OCI-LY7 (cell line): Measurements from ENCODE around the gene PHKB. TPM values are rescaled to one million over a fixed set of nuclear protein-coding genes. Genes with fewer than 3 reads are reported as not detected.

Source experiments
- BruUV-seq: library from RNA; stranded (reverse); fragments of 400-500 nt; replicated peaks from 2 replicates; lab custom pipeline; 2021; lab: Mats Ljungman, UMichigan
- CTCF ChIA-PET: fragments of 300-600 bp; sonication (Branson Sonifier 250); formaldehyde crosslinking; loops from one replicate; lab custom pipeline; 2022; ENCODE audit warnings: antibody characterized with exemption; ENCODE audit not compliant: unreplicated experiment; lab: Charles Lee
- POLR2A ChIA-PET: fragments of 300-600 bp; sonication (Branson Sonifier 250); formaldehyde crosslinking; loops from one replicate; lab custom pipeline; 2022; ENCODE audit warnings: antibody characterized with exemption; lab: Charles Lee
- DNase-seq: peaks from one replicate; pipeline ENCODE4 v3.0.0-alpha.2; 2015; ENCODE audit warnings: low spot score
- H2AFZ ChIP-seq: fragments of 200-600 bp; sonication (generic), shearing (Covaris generic); 2 replicates; pipeline ENCODE4 v1.6.1; 2014; ENCODE audit warnings: mild to moderate bottlenecking, antibody characterized with exemption, low read length, moderate library complexity
- H3K27ac ChIP-seq: fragments of 200-600 bp; sonication (generic); 2 replicates; pipeline ENCODE4 v1.5.1; 2014; ENCODE audit warnings: mixed run types, low read depth, mild to moderate bottlenecking, moderate library complexity, low read length, inconsistent platforms; ENCODE audit not compliant: poor library complexity, severe bottlenecking
- H3K36me3 ChIP-seq: fragments of 200-600 bp; sonication (generic); 2 replicates; pipeline ENCODE4 v1.6.1; 2014; ENCODE audit warnings: mild to moderate bottlenecking, antibody characterized with exemption, low read length, moderate library complexity, mixed read lengths; ENCODE audit not compliant: insufficient read depth
- H3K4me1 ChIP-seq: fragments of 200-600 bp; sonication (generic); 2 replicates; pipeline ENCODE4 v1.5.1; 2014; ENCODE audit warnings: mild to moderate bottlenecking, low read length; ENCODE audit not compliant: insufficient read depth, poor library complexity, severe bottlenecking
- H3K4me2 ChIP-seq: fragments of 200-600 bp; sonication (generic); 2 replicates; pipeline ENCODE4 v1.6.1; 2014; ENCODE audit warnings: mild to moderate bottlenecking, low read length
- H3K4me3 ChIP-seq: fragments of 200-600 bp; sonication (generic); 2 replicates; pipeline ENCODE4 v1.5.1; 2014; ENCODE audit warnings: mild to moderate bottlenecking, low read depth, low read length; ENCODE audit not compliant: poor library complexity, severe bottlenecking
- H3K79me2 ChIP-seq: fragments of 200-600 bp; sonication (generic); 2 replicates; pipeline ENCODE4 v1.6.1; 2016; ENCODE audit warnings: low read depth, mild to moderate bottlenecking, low read length, moderate library complexity, mixed read lengths; ENCODE audit not compliant: insufficient read depth
- H3K9me2 ChIP-seq: fragments of 200-600 bp; sonication (generic); 2 replicates; pipeline ENCODE4 v1.6.1; 2016; ENCODE audit warnings: mild to moderate bottlenecking, low read length, mixed read lengths; ENCODE audit not compliant: insufficient read depth
- H3K9me3 ChIP-seq: fragments of 200-600 bp; sonication (generic); 2 replicates; pipeline ENCODE4 v1.6.1; 2014; ENCODE audit warnings: mild to moderate bottlenecking, mixed run types, low read length, mixed read lengths
- H4K20me1 ChIP-seq: fragments of 200-600 bp; sonication (generic); 2 replicates; pipeline ENCODE4 v1.6.1; 2014; ENCODE audit warnings: mild to moderate bottlenecking, antibody characterized with exemption, low read length, moderate library complexity, mixed read lengths; ENCODE audit not compliant: insufficient read depth
- EZH2phosphoT487 ChIP-seq: fragments of 200-600 bp; sonication (generic); IDR thresholded peaks from 2 replicates; pipeline ENCODE4 v1.6.1; 2018; ENCODE audit warnings: low read depth, borderline replicate concordance, mild to moderate bottlenecking, mixed run types, antibody characterized with exemption, low read length, moderate library complexity, mixed read lengths
- intact Hi-C: fragments of 100-400 bp; cut with micrococcal nuclease; formaldehyde crosslinking; loops from one replicate; pipeline ENCODE4 v1.10.0; 2022; ENCODE audit not compliant: unreplicated experiment
- total RNA-seq, 2 experiments: library from RNA; depleted of rRNA in 1 of 2; stranded (reverse); fragments of >200 nt in 1 of 2; shearing (Covaris generic) in 1 of 2; gene quantifications; 2 replicates each; pipeline ENCODE4 v1.2.3, GENCODE V29; 2014 to 2022
- TF ChIP-seq, protein P1 (sequence below): fragments of 200-600 bp; sonication (generic); conservative IDR thresholded peaks from 2 replicates; pipeline ENCODE4 v1.5.1; 2014; ENCODE audit warnings: mild to moderate bottlenecking, antibody characterized with exemption, low read length, moderate library complexity, mixed read lengths

The PHKB gene
- total RNA-seq, 2 experiments from 2014 or later, result 56.9 to 93.1 TPM

DNA sequence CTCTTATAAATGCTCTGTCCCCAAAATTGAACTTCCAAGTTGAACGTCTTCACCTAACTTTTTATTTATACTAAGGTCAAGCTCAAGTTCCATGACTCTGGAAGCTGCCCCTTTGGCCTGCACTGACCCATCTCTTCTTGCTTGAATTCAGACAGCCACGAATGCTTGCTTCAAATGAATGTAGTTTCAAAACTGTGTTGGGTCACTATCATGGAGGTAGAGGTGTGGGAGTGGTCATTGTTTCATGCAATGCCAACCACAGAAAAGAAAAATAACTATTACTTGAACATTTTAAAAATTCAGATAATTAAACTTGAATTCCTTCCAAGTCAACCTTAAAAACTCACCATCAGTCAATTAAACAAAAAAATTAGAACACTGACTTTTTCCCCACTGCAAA lies 2.8 kb upstream of the PHKB start:
- H3K4me2 ChIP-seq, result peak overlapping the region; percentile 97; the same call in 1 of the 2 replicates
- BruUV-seq, result no TSS peak

DNA sequence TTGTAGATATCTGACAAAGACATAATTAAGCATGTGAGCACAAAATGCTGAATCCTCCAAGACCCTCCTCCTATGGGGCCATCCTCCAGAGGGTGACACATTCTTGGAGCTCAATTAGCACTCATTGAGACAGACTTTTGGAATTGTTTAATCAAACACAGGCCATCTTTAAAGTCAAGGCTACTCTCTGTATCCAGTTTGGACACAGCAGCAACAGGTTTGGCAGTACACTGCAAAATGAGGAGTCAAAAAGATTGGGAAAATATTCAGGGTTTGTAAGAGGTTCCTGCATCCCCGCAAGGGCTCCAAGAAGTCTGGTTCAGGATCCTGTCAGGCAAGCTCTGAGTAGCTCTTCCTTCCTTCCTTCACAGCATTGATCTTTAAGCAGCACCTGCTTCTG lies 1.5 kb upstream of the PHKB start:
- Histone ChIP-seq H3K4me2 (peak overlapping the region; percentile 97), H3K36me3 (peaks cover 39% of the 10 kb centered on the region), H2AFZ (no peak overlapping the region), H3K9me3 (no peaks in the 10 kb centered on the region), H3K27ac (peak overlapping the region; percentile 82), H3K4me1 (peaks cover 34% of the 10 kb centered on the region), H4K20me1 (no peaks in the 10 kb centered on the region), H3K9me2 (no peaks in the 10 kb centered on the region), H3K4me3 (peak overlapping the region; percentile 89), H3K79me2 (peaks cover 57% of the 10 kb centered on the region)
- no TSS peak for BruUV-seq
- CTCF ChIA-PET, result no interaction called here
- TF ChIP-seq, protein P1, sequence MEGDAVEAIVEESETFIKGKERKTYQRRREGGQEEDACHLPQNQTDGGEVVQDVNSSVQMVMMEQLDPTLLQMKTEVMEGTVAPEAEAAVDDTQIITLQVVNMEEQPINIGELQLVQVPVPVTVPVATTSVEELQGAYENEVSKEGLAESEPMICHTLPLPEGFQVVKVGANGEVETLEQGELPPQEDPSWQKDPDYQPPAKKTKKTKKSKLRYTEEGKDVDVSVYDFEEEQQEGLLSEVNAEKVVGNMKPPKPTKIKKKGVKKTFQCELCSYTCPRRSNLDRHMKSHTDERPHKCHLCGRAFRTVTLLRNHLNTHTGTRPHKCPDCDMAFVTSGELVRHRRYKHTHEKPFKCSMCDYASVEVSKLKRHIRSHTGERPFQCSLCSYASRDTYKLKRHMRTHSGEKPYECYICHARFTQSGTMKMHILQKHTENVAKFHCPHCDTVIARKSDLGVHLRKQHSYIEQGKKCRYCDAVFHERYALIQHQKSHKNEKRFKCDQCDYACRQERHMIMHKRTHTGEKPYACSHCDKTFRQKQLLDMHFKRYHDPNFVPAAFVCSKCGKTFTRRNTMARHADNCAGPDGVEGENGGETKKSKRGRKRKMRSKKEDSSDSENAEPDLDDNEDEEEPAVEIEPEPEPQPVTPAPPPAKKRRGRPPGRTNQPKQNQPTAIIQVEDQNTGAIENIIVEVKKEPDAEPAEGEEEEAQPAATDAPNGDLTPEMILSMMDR, result no peak
- TF ChIP-seq EZH2phosphoT487, result no peak
- DNase-seq, result no peak
- intact Hi-C loops, result loop anchor here (5.0 to 10.0 kb wide), 4 partner anchors 63 to 705 kb away; partner anchors contain the start of gene NETO2
- POLR2A ChIA-PET, result interaction anchor here (0.6 to 13.0 kb wide), 7 partner anchors 8 to 628 kb away, joined by 3 to 120 read pairs (median 4); no protein-coding TSS in a partner anchor

More for the DNA sequence above, 2.8 kb upstream of the PHKB start:
- Histone ChIP-seq H2AFZ (no peak overlapping the region), H3K4me3 (no peak overlapping the region), H4K20me1 (no peaks in the 10 kb centered on the region), H3K9me3 (no peaks in the 10 kb centered on the region), H3K36me3 (peaks cover 44% of the 10 kb centered on the region), H3K9me2 (no peaks in the 10 kb centered on the region), H3K27ac (no peak overlapping the region), H3K4me1 (peaks cover 22% of the 10 kb centered on the region), H3K79me2 (peaks cover 44% of the 10 kb centered on the region)
- DNase-seq, result no peak
- intact Hi-C loops, result no loop called here
- TF ChIP-seq EZH2phosphoT487, result no peak
- TF ChIP-seq, protein P1, result no peak
- ChIA-PET POLR2A (interaction anchor here (0.9 kb wide), 1 partner anchor 44 kb away, joined by 3 read pairs; no protein-coding TSS in a partner anchor), CTCF (no interaction called here)

GRCh38 chr16:47460359-47460710 lies 796 bp upstream of the PHKB start:
- peak overlapping the region; percentile 82 for H3K27ac ChIP-seq
- ChIA-PET POLR2A (interaction anchor here (1.0 to 13.0 kb wide), 12 partner anchors 8 to 318 kb away, joined by 3 to 120 read pairs (median 4); no protein-coding TSS in a partner anchor), CTCF (interaction anchor here (1.3 kb wide), 1 partner anchor 34 kb away, joined by 3 read pairs; no protein-coding TSS in a partner anchor)
- H3K79me2 ChIP-seq, result peaks cover 60% of the 10 kb centered on the region
- no peak for DNase-seq
- peaks cover 42% of the 10 kb centered on the region for H3K4me1 ChIP-seq
- H3K9me3 ChIP-seq, result no peaks in the 10 kb centered on the region
- peak overlapping the region; percentile 82; the same call in 1 of the 2 replicates for H2AFZ ChIP-seq
- intact Hi-C loops, result loop anchor here (5.0 to 10.0 kb wide), 4 partner anchors 62 to 704 kb away; partner anchors contain the start of gene NETO2
- no peaks in the 10 kb centered on the region for H3K9me2 ChIP-seq
- H3K4me2 ChIP-seq, result peak overlapping the region; percentile 97
- no TSS peak for BruUV-seq
- no peak for TF ChIP-seq EZH2phosphoT487
- TF ChIP-seq, protein P1, result no peak
- H4K20me1 ChIP-seq, result no peaks in the 10 kb centered on the region
- H3K36me3 ChIP-seq, result peaks cover 39% of the 10 kb centered on the region
- peak overlapping the region; percentile 89 for H3K4me3 ChIP-seq
